HG03159 (cell line): ENCODE measurements around the gene HDAC8.

Experiments used
- ATAC-seq: cut with Tn5 transposase; IDR thresholded peaks from one replicate; pipeline ENCODE4 v1.9.1; 2021; ENCODE audit warnings: mild to moderate bottlenecking, moderate library complexity; ENCODE audit not compliant: unreplicated experiment

Gene HDAC8

GRCh38 chrX:72381439-72382201 is 191.0 kb downstream of the HDAC8 start:
- ATAC-seq = no peak

GRCh38 chrX:72376124-72376523 is 196.5 kb downstream of the HDAC8 start:
- no peak for ATAC-seq

- no peak for ATAC-seq
Observed at GRCh38 chrX:72373136-72373535, 199.5 kb downstream of the HDAC8 start.

- ATAC-seq = no peak
Observed at GRCh38 chrX:72372735-72373134, 199.9 kb downstream of the HDAC8 start.

GRCh38 chrX:72371405-72371804 is 201.2 kb downstream of the HDAC8 start:
- ATAC-seq = no peak

- no peak for ATAC-seq
Observed at GRCh38 chrX:72368796-72369195, 203.8 kb downstream of the HDAC8 start.

GRCh38 chrX:72367516-72367915 is 205.1 kb downstream of the HDAC8 start:
- ATAC-seq = no peak

- ATAC-seq = no peak
Observed at GRCh38 chrX:72366701-72367454, 205.8 kb downstream of the HDAC8 start.

GRCh38 chrX:72366178-72366577 is 206.5 kb downstream of the HDAC8 start:
- ATAC-seq = no peak

GRCh38 chrX:72365126-72365525 is 207.5 kb downstream of the HDAC8 start:
- no peak for ATAC-seq

- no peak for ATAC-seq
Observed at GRCh38 chrX:72360326-72360725, 212.3 kb downstream of the HDAC8 start.

GRCh38 chrX:72358313-72358712 is 214.3 kb downstream of the HDAC8 start:
- no peak for ATAC-seq

GRCh38 chrX:72352786-72353185 is 219.9 kb downstream of the HDAC8 start:
- no peak for ATAC-seq

- ATAC-seq = no peak
Observed at GRCh38 chrX:72351606-72352334, 220.9 kb downstream of the HDAC8 start.

- peak; percentile 87 for ATAC-seq
Observed at GRCh38 chrX:72349190-72349589, 223.5 kb downstream of the HDAC8 start.

GRCh38 chrX:72348247-72348979 is 224.2 kb downstream of the HDAC8 start:
- no peak for ATAC-seq

GRCh38 chrX:72347366-72347765 is 225.3 kb downstream of the HDAC8 start:
- no peak for ATAC-seq

GRCh38 chrX:72346302-72346949 is 226.2 kb downstream of the HDAC8 start:
- ATAC-seq = no peak

GRCh38 chrX:72340626-72341025 is 232.0 kb downstream of the HDAC8 start:
- no peak for ATAC-seq

GRCh38 chrX:72340041-72340440 is 232.6 kb downstream of the HDAC8 start:
- no peak for ATAC-seq
